B cell (primary cell): ENCODE measurements around the gene PDP2. TPM values are rescaled to one million over a fixed set of nuclear protein-coding genes. Genes with fewer than 3 reads are reported as not detected.

ENCODE experiments used
- ATAC-seq: fragments of 200-7000 bp; cut with Tn5 transposase; one replicate; pipeline ENCODE4 v1.10.0; 2021; ENCODE audit warnings: low read depth, mild to moderate bottlenecking, moderate number of reproducible peaks, moderate library complexity
- CTCF ChIA-PET: fragments of 350-600 bp; sonication (Branson Sonifier 250); formaldehyde crosslinking; loops from one replicate; lab custom pipeline; 2021; ENCODE audit warnings: antibody characterized with exemption, inconsistent platforms; lab: Charles Lee
- POLR2A ChIA-PET: fragments of 350-600 bp; sonication (Branson Sonifier 250); formaldehyde crosslinking; loops from one replicate; lab custom pipeline; 2021; ENCODE audit warnings: antibody characterized with exemption; lab: Charles Lee
- DNase-seq: peaks from one replicate; pipeline ENCODE4 v3.0.0; 2013
- H2AFZ ChIP-seq: 2 replicates; pipeline ENCODE4 v1.6.1; 2012; ENCODE audit warnings: mild to moderate bottlenecking, low read depth, low read length; ENCODE audit not compliant: insufficient read depth, poor library complexity, severe bottlenecking
- H3K27ac ChIP-seq, 2 donors: 1 replicate in 1 of 2; 2 replicates in 1 of 2; pipeline ENCODE4 v1.5.1; 2012 to 2013; ENCODE audit warnings: low read length in 2 of 2, mild to moderate bottlenecking in 2 of 2, moderate library complexity in 1 of 2
- H3K27me3 ChIP-seq, 4 experiments: fragments of 200-600 bp in 1 of 4; sonication (generic) in 1 of 4; replicated peaks in 1 of 4; 1 replicate in 2 of 4; 2 replicates in 2 of 4; pipeline versions ENCODE4 v1.6.1 to v1.7.0; 2013 to 2016; ENCODE audit warnings: low read length in 3 of 4, mild to moderate bottlenecking in 2 of 4, mixed read lengths in 1 of 4, moderate library complexity in 1 of 4; ENCODE audit not compliant: insufficient read depth in 4 of 4, control insufficient read depth in 3 of 4; ENCODE audit errors: control extremely low read depth in 1 of 4
- H3K36me3 ChIP-seq, 2 experiments: replicated peaks in 1 of 2; 1 replicate in 1 of 2; 2 replicates in 1 of 2; pipeline versions ENCODE4 v1.6.1 to v1.7.1; 2013; ENCODE audit warnings: low read length in 1 of 2; ENCODE audit not compliant: insufficient read depth in 2 of 2, control insufficient read depth in 1 of 2; ENCODE audit errors: control extremely low read depth in 1 of 2, extremely low read depth in 1 of 2
- H3K4me1 ChIP-seq, 2 donors: fragments of 200-600 bp in 1 of 2; sonication (generic) in 1 of 2; 1 replicate in 1 of 2; 2 replicates in 1 of 2; pipeline versions ENCODE4 v1.5.1 to v1.6.1; 2013 to 2017; ENCODE audit warnings: low read length in 2 of 2; ENCODE audit not compliant: control insufficient read depth in 2 of 2, insufficient read depth in 2 of 2
- H3K4me2 ChIP-seq: replicated peaks from 2 replicates; pipeline ENCODE3; 2012; ENCODE audit warnings: mild to moderate bottlenecking, low read depth, low read length; ENCODE audit not compliant: poor library complexity, severe bottlenecking
- H3K4me3 ChIP-seq, 5 experiments: fragments of 200-600 bp in 1 of 5; sonication (generic) in 1 of 5; 1 replicate in 3 of 5; 2 replicates in 2 of 5; pipeline versions ENCODE4 v1.5.1 to v1.7.0; 2011 to 2016; ENCODE audit warnings: low read length in 4 of 5, mild to moderate bottlenecking in 4 of 5, low read depth in 2 of 5, control low read depth in 1 of 5, moderate library complexity in 1 of 5; ENCODE audit not compliant: insufficient read depth in 1 of 5; ENCODE audit errors: control extremely low read depth in 1 of 5, extremely low read depth in 1 of 5
- H3K79me2 ChIP-seq: fragments of 200-600 bp; sonication (generic); one replicate; pipeline ENCODE4 v1.6.0; 2016; ENCODE audit warnings: low read length; ENCODE audit not compliant: control insufficient read depth, insufficient read depth
- H3K9ac ChIP-seq: fragments of 200-600 bp; sonication (generic); 2 replicates; pipeline ENCODE4 v1.6.1; 2017; ENCODE audit warnings: mild to moderate bottlenecking, low read length, moderate library complexity
- H3K9me3 ChIP-seq, 3 donors: one replicate each; pipeline versions ENCODE4 v1.6.1 to v1.7.1; 2013; ENCODE audit warnings: low read length in 2 of 3; ENCODE audit not compliant: control insufficient read depth in 2 of 3, insufficient read depth in 1 of 3; ENCODE audit errors: control extremely low read depth in 1 of 3
- H4K20me1 ChIP-seq: 2 replicates; pipeline ENCODE4 v1.6.0; 2012; ENCODE audit warnings: mild to moderate bottlenecking, low read length; ENCODE audit not compliant: insufficient read depth, control insufficient read depth, poor library complexity, severe bottlenecking
- H3K27ac Mint-ChIP-seq: one replicate; pipeline ENCODE4 v1.8.0; 2021; ENCODE audit warnings: mixed read lengths
- H3K27me3 Mint-ChIP-seq: one replicate; pipeline ENCODE4 v1.8.0; 2021; ENCODE audit warnings: mixed read lengths
- H3K4me1 Mint-ChIP-seq: one replicate; pipeline ENCODE4 v1.8.0; 2021; ENCODE audit warnings: mixed read lengths
- H3K4me3 Mint-ChIP-seq: one replicate; pipeline ENCODE4 v1.8.0; 2021; ENCODE audit warnings: mixed read lengths
- H3K9me3 Mint-ChIP-seq: one replicate; pipeline ENCODE4 v1.8.0; 2022; ENCODE audit warnings: mixed read lengths; ENCODE audit not compliant: insufficient read depth
- CTCF ChIP-seq: fragments of 200-600 bp; IDR thresholded peaks from one replicate; pipeline ENCODE4 v1.8.0; 2022; ENCODE audit warnings: antibody characterized with exemption, mild to moderate bottlenecking
- EZH2 ChIP-seq: IDR thresholded peaks from 2 replicates; pipeline ENCODE4 v1.6.1; 2012; ENCODE audit warnings: borderline replicate concordance, low read depth, mild to moderate bottlenecking, moderate library complexity, low read length; ENCODE audit not compliant: insufficient read depth, poor library complexity, severe bottlenecking
- WGBS: methylation state at CpG from one replicate; pipeline ENCODE4 v1.1.5; 2013; ENCODE audit warnings: missing lambda C conversion rate; ENCODE audit not compliant: insufficient coverage; 5-methylcytosine and 5-hydroxymethylcytosine counted together
- intact Hi-C: fragments of 100-400 bp; cut with micrococcal nuclease; formaldehyde crosslinking; loops from one replicate; pipeline ENCODE4 v1.10.0; 2022
- polyA plus RNA-seq: library from polyadenylated mRNA; depleted of rRNA; stranded (reverse); fragments of >200 nt; gene quantifications from 2 replicates; pipeline ENCODE4 v1.2.3, GENCODE V29; 2012
- total RNA-seq, 2 donors: library from RNA; stranded (reverse); fragments of 120-200 nt in 1 of 2; gene quantifications; 1 replicate in 1 of 2; 2 replicates in 1 of 2; pipeline versions ENCODE4 v1.2.3 to v1.2.4, GENCODE V29; 2013 to 2022

PDP2 gene
- total and polyA plus RNA-seq, 2 donors (not counting 1 experiment from before 2014, with no cell fraction given) = 1.9 to 18.7 TPM

- no peak overlapping the region for H3K27ac ChIP-seq
- ATAC-seq (no peak), DNase-seq (no peak)
- Mint-ChIP-seq H3K9me3 (no peaks in the 10 kb centered on the region), H3K4me1 (peaks cover 18% of the 10 kb centered on the region), H3K4me3 (peak overlapping the region; percentile 40), H3K27me3 (peaks cover 47% of the 10 kb centered on the region), H3K27ac (no peak overlapping the region)
- no peaks in the 10 kb centered on the region for H4K20me1 ChIP-seq
- no peak overlapping the region for H3K9ac ChIP-seq
- peaks cover 0 to 39% (median 15%) of the 10 kb centered on the region in 4 experiments for H3K27me3 ChIP-seq
- H3K79me2 ChIP-seq = no peaks in the 10 kb centered on the region
- ChIA-PET CTCF (interaction anchor here (1.7 kb wide), 1 partner anchor 21 kb away, joined by 6 read pairs; no protein-coding TSS in a partner anchor), POLR2A (no interaction called here)
- intact Hi-C loops = no loop called here
- H3K4me2 ChIP-seq = no peak overlapping the region
- TF ChIP-seq CTCF (no peak), EZH2 (no peak)
- H3K36me3 ChIP-seq = no peaks in the 10 kb centered on the region
- H3K9me3 ChIP-seq = no peaks in the 10 kb centered on the region
- H3K4me1 ChIP-seq = peaks cover 17 to 18% of the 10 kb centered on the region in 2 donors
- H3K4me3 ChIP-seq = no peak overlapping the region
- no peak overlapping the region for H2AFZ ChIP-seq
- WGBS = 50% methylated on average over 1 of the region's 1 CpG
These were observed 34.0 kb upstream of the PDP2 start for GRCh38 chr16:66846266-66846665.

GRCh38 chr16:66846831-66847230 is 33.5 kb upstream of the PDP2 start:
- TF ChIP-seq CTCF (no peak), EZH2 (no peak)
- ChIA-PET CTCF (interaction anchor here (1.7 kb wide), 1 partner anchor 21 kb away, joined by 6 read pairs; no protein-coding TSS in a partner anchor), POLR2A (no interaction called here)
- Histone ChIP-seq H3K9ac (no peak overlapping the region), H3K4me3 (no peak overlapping the region), H3K4me2 (no peak overlapping the region), H3K36me3 (no peaks in the 10 kb centered on the region), H2AFZ (no peak overlapping the region), H4K20me1 (no peaks in the 10 kb centered on the region), H3K4me1 (peaks cover 17 to 18% of the 10 kb centered on the region in 2 donors), H3K27me3 (peaks cover 0 to 39% (median 15%) of the 10 kb centered on the region in 4 experiments), H3K9me3 (no peaks in the 10 kb centered on the region), H3K79me2 (no peaks in the 10 kb centered on the region), H3K27ac (no peak overlapping the region)
- intact Hi-C loops = no loop called here
- Mint-ChIP-seq H3K9me3 (no peaks in the 10 kb centered on the region), H3K4me1 (peaks cover 18% of the 10 kb centered on the region), H3K4me3 (no peak overlapping the region), H3K27me3 (peaks cover 47% of the 10 kb centered on the region), H3K27ac (no peak overlapping the region)
- ATAC-seq = no peak
- DNase-seq = no peak
- WGBS = 97% methylated on average over 3 of the region's 6 CpGs
